H1 (cell line): Measurements from ENCODE around the gene SLIT3. TPM values are rescaled to one million over a fixed set of nuclear protein-coding genes. Genes with fewer than 3 reads are reported as not detected.

Source experiments
- CTCF ChIA-PET: fragments of 300-600 bp; sonication (Branson Sonifier 250); formaldehyde crosslinking; loops from one replicate; lab custom pipeline; 2021; ENCODE audit not compliant: partially characterized antibody; lab: Charles Lee
- POLR2A ChIA-PET: fragments of 300-600 bp; sonication (Branson Sonifier 250); formaldehyde crosslinking; loops from one replicate; lab custom pipeline; 2021; ENCODE audit warnings: inconsistent platforms; ENCODE audit not compliant: partially characterized antibody; lab: Charles Lee
- DNase-seq, 2 experiments: peaks; one replicate each; pipeline versions ENCODE4 v3.0.0 to v3.0.0-alpha.2; 2010 to 2022; ENCODE audit warnings: low spot score in 2 of 2, low read depth in 1 of 2, mixed read lengths in 1 of 2
- FAIRE-seq: peaks from 2 replicates; lab custom pipeline; 2011; peaks lifted over from hg19 to GRCh38; lab: Jason Lieb, UNC
- H2AFZ ChIP-seq: 2 replicates; pipeline ENCODE4 v1.8.1; 2012; ENCODE audit warnings: low read length, inconsistent platforms
- H2AK5ac ChIP-seq: 2 replicates; pipeline ENCODE4 v1.6.1; 2013; ENCODE audit warnings: low read depth, low read length
- H2BK120ac ChIP-seq: replicated peaks from 2 replicates; pipeline ENCODE3; 2013; ENCODE audit warnings: low read depth, low read length, inconsistent platforms
- H2BK12ac ChIP-seq: 2 replicates; pipeline ENCODE4 v1.6.1; 2013; ENCODE audit warnings: low read depth, low read length
- H2BK15ac ChIP-seq: 2 replicates; pipeline ENCODE4 v1.6.1; 2013; ENCODE audit warnings: low read length
- H2BK20ac ChIP-seq: 2 replicates; pipeline ENCODE4 v1.6.1; 2013; ENCODE audit warnings: low read length
- H2BK5ac ChIP-seq: 2 replicates; pipeline ENCODE4 v1.6.1; 2013; ENCODE audit warnings: low read depth, low read length
- H3K14ac ChIP-seq: 2 replicates; pipeline ENCODE4 v1.6.1; 2013; ENCODE audit warnings: inconsistent platforms; ENCODE audit not compliant: insufficient read length
- H3K18ac ChIP-seq: 2 replicates; pipeline ENCODE4 v1.6.1; 2013; ENCODE audit warnings: low read length; ENCODE audit errors: extremely low read depth
- H3K23ac ChIP-seq: 2 replicates; pipeline ENCODE4 v1.6.1; 2013; ENCODE audit warnings: inconsistent platforms; ENCODE audit not compliant: insufficient read length
- H3K23me2 ChIP-seq: 2 replicates; pipeline ENCODE4 v1.6.1; 2013; ENCODE audit warnings: low read depth, low read length
- H3K27ac ChIP-seq: 2 replicates; pipeline ENCODE4 v1.6.1; 2011; ENCODE audit warnings: low read depth, low read length, inconsistent platforms
- H3K27me3 ChIP-seq, 4 experiments: replicated peaks in 1 of 4; 1 replicate in 1 of 4; 2 replicates in 3 of 4; pipeline versions ENCODE4 v1.6.1 to v1.8.1; 2011 to 2013; ENCODE audit warnings: low read length in 3 of 4, mild to moderate bottlenecking in 3 of 4, inconsistent platforms in 2 of 4, mixed read lengths in 2 of 4, moderate library complexity in 1 of 4; ENCODE audit not compliant: control insufficient read depth in 3 of 4, insufficient read depth in 3 of 4; ENCODE audit errors: extremely low read depth in 1 of 4
- H3K36me3 ChIP-seq, 4 experiments: 2 replicates each; pipeline versions ENCODE4 v1.6.1 to v1.8.1; 2011 to 2013; ENCODE audit warnings: mild to moderate bottlenecking in 4 of 4, low read length in 3 of 4, moderate library complexity in 2 of 4, control low read depth in 1 of 4, inconsistent platforms in 1 of 4; ENCODE audit not compliant: insufficient read depth in 4 of 4, control insufficient read depth in 2 of 4
- H3K4ac ChIP-seq: replicated peaks from 2 replicates; pipeline ENCODE3; 2013; ENCODE audit warnings: low read length, low read depth, mixed read lengths, inconsistent platforms; ENCODE audit not compliant: insufficient read length
- H3K4me1 ChIP-seq, 4 experiments: replicated peaks in 1 of 4; 1 replicate in 1 of 4; 2 replicates in 3 of 4; pipeline versions ENCODE4 v1.6.1 to v1.8.1; 2011 to 2013; ENCODE audit warnings: low read length in 3 of 4, inconsistent platforms in 2 of 4, mixed read lengths in 1 of 4; ENCODE audit not compliant: insufficient read depth in 4 of 4, control insufficient read depth in 3 of 4
- H3K4me2 ChIP-seq, 2 experiments: 2 replicates each; pipeline versions ENCODE4 v1.6.1 to v1.8.1; 2011 to 2013; ENCODE audit warnings: low read depth in 2 of 2, low read length in 2 of 2, control low read depth in 1 of 2, inconsistent platforms in 1 of 2, mild to moderate bottlenecking in 1 of 2; ENCODE audit not compliant: insufficient read depth in 1 of 2
- H3K4me3 ChIP-seq, 4 experiments: fragments of 200-600, 300-600 bp in 1 of 4; sonication (generic), shearing (Covaris generic), sonication (Bioruptor Twin) in 1 of 4; 2 replicates each; pipeline versions ENCODE4 v1.5.1 to v1.8.1; 2011 to 2016; ENCODE audit warnings: low read length in 4 of 4, low read depth in 3 of 4, control low read depth in 2 of 4, inconsistent platforms in 2 of 4, mild to moderate bottlenecking in 2 of 4, mixed read lengths in 1 of 4, moderate library complexity in 1 of 4; ENCODE audit not compliant: insufficient read depth in 2 of 4; ENCODE audit errors: extremely low read depth in 1 of 4
- H3K56ac ChIP-seq: replicated peaks from 2 replicates; pipeline ENCODE3; 2013; ENCODE audit warnings: low read depth, mild to moderate bottlenecking, mixed read lengths, low read length, inconsistent platforms; ENCODE audit not compliant: insufficient read length
- H3K79me1 ChIP-seq: 2 replicates; pipeline ENCODE4 v1.6.1; 2013; ENCODE audit warnings: low read depth, low read length, control low read depth
- H3K79me2 ChIP-seq, 2 experiments: 2 replicates each; pipeline versions ENCODE4 v1.6.1 to v1.8.1; 2012 to 2013; ENCODE audit warnings: low read length in 2 of 2, mild to moderate bottlenecking in 2 of 2, inconsistent platforms in 1 of 2; ENCODE audit not compliant: insufficient read depth in 2 of 2, control insufficient read depth in 1 of 2
- H3K9ac ChIP-seq, 4 experiments: replicated peaks in 1 of 4; 1 replicate in 1 of 4; 2 replicates in 3 of 4; pipeline versions ENCODE4 v1.6.1 to v1.8.1; 2011 to 2013; ENCODE audit warnings: low read depth in 3 of 4, low read length in 3 of 4, control low read depth in 2 of 4, mild to moderate bottlenecking in 2 of 4, moderate library complexity in 2 of 4, inconsistent platforms in 1 of 4; ENCODE audit errors: extremely low read depth in 1 of 4
- H3K9me3 ChIP-seq, 2 experiments: 2 replicates each; pipeline versions ENCODE4 v1.6.1 to v1.8.1; 2012 to 2013; ENCODE audit warnings: mild to moderate bottlenecking in 2 of 2, moderate library complexity in 2 of 2, control low read depth in 1 of 2, inconsistent platforms in 1 of 2, low read depth in 1 of 2, low read length in 1 of 2, mixed read lengths in 1 of 2; ENCODE audit not compliant: insufficient read depth in 2 of 2
- H4K20me1 ChIP-seq, 2 experiments: replicated peaks in 1 of 2; 2 replicates each; pipeline versions ENCODE3 to v1.8.1; 2011 to 2013; ENCODE audit warnings: inconsistent platforms in 2 of 2, low read length in 2 of 2, mild to moderate bottlenecking in 1 of 2; ENCODE audit not compliant: insufficient read depth in 2 of 2, control insufficient read depth in 1 of 2
- H4K5ac ChIP-seq: 2 replicates; pipeline ENCODE4 v1.6.1; 2013; ENCODE audit warnings: low read length, low read depth, mixed read lengths, inconsistent platforms; ENCODE audit not compliant: insufficient read length
- H4K8ac ChIP-seq: 2 replicates; pipeline ENCODE4 v1.8.0; 2013; ENCODE audit warnings: mild to moderate bottlenecking, moderate library complexity, low read length, inconsistent platforms; ENCODE audit not compliant: insufficient read depth; ENCODE audit errors: extremely low read depth
- H4K91ac ChIP-seq: replicated peaks from 2 replicates; pipeline ENCODE3; 2013; ENCODE audit warnings: low read length, mixed read lengths, inconsistent platforms; ENCODE audit not compliant: insufficient read length
- ASH2L ChIP-seq: fragments of 200-600, 300-600 bp; sonication (generic); IDR thresholded peaks from one replicate; pipeline ENCODE4 v1.7.1; 2017; ENCODE audit warnings: low read length
- BCL11A ChIP-seq, 2 experiments: IDR thresholded peaks; one replicate each; pipeline ENCODE4 v1.6.1; 2011; ENCODE audit warnings: low read depth in 2 of 2, low read length in 2 of 2, mild to moderate bottlenecking in 2 of 2
- CREB1 ChIP-seq: IDR thresholded peaks from 2 replicates; pipeline ENCODE4 v1.6.1; 2012; ENCODE audit warnings: inconsistent platforms
- FOSL1 ChIP-seq: IDR thresholded peaks from 2 replicates; pipeline ENCODE4 v1.6.1; 2011; ENCODE audit warnings: mild to moderate bottlenecking, low read depth, low read length, moderate library complexity; ENCODE audit not compliant: insufficient read depth
- GTF2F1 ChIP-seq: IDR thresholded peaks from 2 replicates; pipeline ENCODE4 v1.6.1; 2012; ENCODE audit warnings: low read depth, low read length, improper control_type of control experiment, borderline replicate concordance
- NRF1 ChIP-seq: IDR thresholded peaks from 2 replicates; pipeline ENCODE4 v1.6.1; 2011; ENCODE audit warnings: mild to moderate bottlenecking, low read depth, low read length, improper control_type of control experiment
- POLR2AphosphoS5 ChIP-seq: IDR thresholded peaks from 2 replicates; pipeline ENCODE4 v1.6.1; 2011; ENCODE audit warnings: low read depth, low read length
- POU5F1 ChIP-seq: IDR thresholded peaks from 2 replicates; pipeline ENCODE4 v1.6.1; 2011; ENCODE audit warnings: low read depth, mild to moderate bottlenecking, low read length, moderate library complexity
- SAP30 ChIP-seq: fragments of 300-600 bp; sonication (generic); IDR thresholded peaks from 2 replicates; pipeline ENCODE4 v1.7.1; 2012; ENCODE audit warnings: low read length, moderate library complexity, mild to moderate bottlenecking, inconsistent platforms; ENCODE audit not compliant: insufficient read depth, insufficient replicate concordance
- SRF ChIP-seq: IDR thresholded peaks from 2 replicates; pipeline ENCODE4 v1.6.1; 2011; ENCODE audit warnings: mild to moderate bottlenecking, low read depth, low read length, moderate library complexity
- TAF7 ChIP-seq: optimal IDR thresholded peaks from 2 replicates; pipeline ENCODE3; 2011; ENCODE audit warnings: low read depth, mild to moderate bottlenecking, inconsistent platforms, low read length, moderate library complexity, borderline replicate concordance
- whole genome bisulfite sequencing, 2 experiments: shearing (Covaris generic) in 1 of 2; methylation state at CpG; one replicate each; pipeline versions ENCODE4 v1.1.6 to v1.1.7; 2013 to 2015; ENCODE audit warnings: low lambda C conversion rate in 2 of 2, mixed read lengths in 2 of 2, inconsistent platforms in 1 of 2, low coverage in 1 of 2, missing lambda C conversion rate in 1 of 2; ENCODE audit not compliant: insufficient replicate concordance in 2 of 2, insufficient coverage in 1 of 2, insufficient read length in 1 of 2; ENCODE audit errors: extremely low coverage in 1 of 2, missing lambda C conversion rate in 1 of 2; 5-methylcytosine and 5-hydroxymethylcytosine counted together
- polyA plus RNA-seq, 7 experiments: library from polyadenylated mRNA; depleted of rRNA in 3 of 7; stranded (reverse) in 5 of 7; unstranded in 2 of 7; fragments of >200 nt in 5 of 7; fragments of 200-250 nt in 2 of 7; gene quantifications; 1 replicate in 5 of 7; 2 replicates in 1 of 7; 4 replicates in 1 of 7; pipeline versions ENCODE4 v1.2.1 to v1.2.3, GENCODE V29; 2011 to 2013; ENCODE audit warnings: missing spikeins in 2 of 7, mixed read lengths in 2 of 7
- total RNA-seq: library from RNA; stranded (reverse); fragmentation: NEBNext Ultra II Directional; extraction: Animal tissue kit (Norgen Biotek cat#: 25700); gene quantifications from 2 replicates; pipeline ENCODE4 v1.2.1, GENCODE V29; 2021
- TF ChIP-seq, protein P1 (sequence below), 3 experiments: IDR thresholded peaks; 1 replicate in 2 of 3; 2 replicates in 1 of 3; pipeline versions ENCODE4 v1.5.1 to v1.6.1; 2011; ENCODE audit warnings: low read length in 3 of 3, mild to moderate bottlenecking in 3 of 3, inconsistent platforms in 2 of 3, low read depth in 1 of 3, moderate library complexity in 1 of 3; ENCODE audit not compliant: insufficient read depth in 1 of 3; ENCODE audit errors: control extremely low read depth in 1 of 3

SLIT3 gene
- total and polyA plus RNA-seq, 2 of the 8 experiments (the other 6 are each of a cell fraction or from before 2014, with no cell fraction given): 1.1 to 1.2 TPM

DNA sequence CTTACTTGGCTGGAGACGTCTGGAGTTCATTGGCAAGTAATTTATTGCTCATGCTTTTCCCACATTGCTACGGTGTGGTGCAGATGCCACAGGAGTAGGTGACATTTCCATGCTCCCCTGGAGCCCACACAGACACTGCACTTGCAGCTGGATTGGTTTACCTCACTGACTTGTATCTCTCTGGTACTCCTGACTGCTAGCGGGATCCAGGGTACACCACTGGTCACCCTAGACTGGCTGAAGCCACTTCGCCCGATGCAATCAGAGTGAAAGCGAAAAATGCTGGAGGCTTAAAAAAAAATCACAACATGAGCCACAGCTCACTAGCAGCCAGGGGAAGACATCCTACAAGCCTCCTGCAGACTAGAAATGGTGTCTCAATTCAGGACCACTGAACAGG lies 32.6 kb upstream of the SLIT3 start:
- Histone ChIP-seq H4K5ac (no peak overlapping the region), H3K79me1 (no peaks in the 10 kb centered on the region), H4K8ac (no peak overlapping the region), H2BK20ac (no peak overlapping the region), H2BK12ac (no peak overlapping the region), H3K27me3 (no peaks in the 10 kb centered on the region; a peak in 1 of 7 replicates), H4K20me1 (no peaks in the 10 kb centered on the region), H4K91ac (no peak overlapping the region), H3K4me2 (no peak overlapping the region), H3K4me1 (no peaks in the 10 kb centered on the region), H3K56ac (no peak overlapping the region), H2BK120ac (no peak overlapping the region), H3K36me3 (no peaks in the 10 kb centered on the region), H3K4me3 (no peak overlapping the region), H3K23ac (no peak overlapping the region), H2BK15ac (no peak overlapping the region), H2BK5ac (no peak overlapping the region), H3K4ac (no peak overlapping the region), H3K23me2 (no peaks in the 10 kb centered on the region), H3K27ac (no peak overlapping the region), H2AFZ (no peak overlapping the region), H3K14ac (no peak overlapping the region), H2AK5ac (no peak overlapping the region), H3K9me3 (no peaks in the 10 kb centered on the region), H3K18ac (no peak overlapping the region), H3K9ac (no peak overlapping the region), H3K79me2 (no peaks in the 10 kb centered on the region)
- DNase-seq (no peak), FAIRE-seq (no peak)
- 94% methylated on average over 6 of the region's 6 CpGs; no CpG with 5 or more reads in 1 of the 2 experiments for WGBS, 2 experiments
- ChIA-PET CTCF (interaction anchor here (0.7 to 1.3 kb wide), 2 partner anchors 12 to 32 kb away, joined by 3 read pairs; partner anchors contain the start of gene SLIT3), POLR2A (no interaction called here)
- TF ChIP-seq TAF7 (no peak), SAP30 (no peak), CREB1 (no peak), SRF (no peak), POLR2AphosphoS5 (no peak), FOSL1 (no peak), POU5F1 (no peak), ASH2L (no peak), NRF1 (no peak), GTF2F1 (no peak), BCL11A (IDR thresholded peaks at IDR 0.05; ENCODE audit: low read depth in 2 of 2, low read length in 2 of 2) (no peak)
- TF ChIP-seq, protein P1, sequence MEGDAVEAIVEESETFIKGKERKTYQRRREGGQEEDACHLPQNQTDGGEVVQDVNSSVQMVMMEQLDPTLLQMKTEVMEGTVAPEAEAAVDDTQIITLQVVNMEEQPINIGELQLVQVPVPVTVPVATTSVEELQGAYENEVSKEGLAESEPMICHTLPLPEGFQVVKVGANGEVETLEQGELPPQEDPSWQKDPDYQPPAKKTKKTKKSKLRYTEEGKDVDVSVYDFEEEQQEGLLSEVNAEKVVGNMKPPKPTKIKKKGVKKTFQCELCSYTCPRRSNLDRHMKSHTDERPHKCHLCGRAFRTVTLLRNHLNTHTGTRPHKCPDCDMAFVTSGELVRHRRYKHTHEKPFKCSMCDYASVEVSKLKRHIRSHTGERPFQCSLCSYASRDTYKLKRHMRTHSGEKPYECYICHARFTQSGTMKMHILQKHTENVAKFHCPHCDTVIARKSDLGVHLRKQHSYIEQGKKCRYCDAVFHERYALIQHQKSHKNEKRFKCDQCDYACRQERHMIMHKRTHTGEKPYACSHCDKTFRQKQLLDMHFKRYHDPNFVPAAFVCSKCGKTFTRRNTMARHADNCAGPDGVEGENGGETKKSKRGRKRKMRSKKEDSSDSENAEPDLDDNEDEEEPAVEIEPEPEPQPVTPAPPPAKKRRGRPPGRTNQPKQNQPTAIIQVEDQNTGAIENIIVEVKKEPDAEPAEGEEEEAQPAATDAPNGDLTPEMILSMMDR (IDR thresholded peaks at IDR 0.05; ENCODE audit: control extremely low read depth in 1 of 3, insufficient read depth in 1 of 3, low read depth in 1 of 3, low read length in 3 of 3): no peak
